K562 (cell line): ENCODE data around the gene PLXDC1. TPM values are rescaled to one million over a fixed set of nuclear protein-coding genes. Genes with fewer than 3 reads are reported as not detected.

ENCODE experiments used
- ARID1B ChIP-seq: fragments of 450-650 bp; IDR thresholded peaks from 2 replicates; pipeline ENCODE4 v1.6.1; 2016; ENCODE audit warnings: antibody characterized with exemption, mild to moderate bottlenecking, inconsistent platforms
- ARID3B ChIP-seq: fragments of 250-450 bp; sonication (Bioruptor Pico); IDR thresholded peaks from 2 replicates; pipeline ENCODE4 v1.4.0; 2020; ENCODE audit warnings: borderline replicate concordance
- ATF3 ChIP-seq, 2 experiments: fragments of 450-650 bp in 1 of 2; sonication (generic) in 1 of 2; formaldehyde crosslinking in 1 of 2; IDR thresholded peaks in 1 of 2; conservative IDR thresholded peaks in 1 of 2; 2 replicates each; pipeline versions ENCODE4 v1.6.1 to v1.8.1; 2016 to 2023; ENCODE audit warnings: mild to moderate bottlenecking in 2 of 2, moderate library complexity in 2 of 2, inconsistent platforms in 1 of 2, missing genetic modification reagents in 1 of 2
- CLOCK ChIP-seq: fragments of 250-450 bp; sonication (Bioruptor Pico); IDR thresholded peaks from 2 replicates; pipeline ENCODE4 v1.4.0; 2020; ENCODE audit warnings: mild to moderate bottlenecking, moderate library complexity, borderline replicate concordance
- DMBX1 ChIP-seq: fragments of 250-450 bp; sonication (Bioruptor Pico); IDR thresholded peaks from 2 replicates; pipeline ENCODE4 v1.8.0; 2022; ENCODE audit warnings: inconsistent platforms, mild to moderate bottlenecking, moderate library complexity, borderline replicate concordance
- MAFF ChIP-seq: IDR thresholded peaks from 2 replicates; pipeline ENCODE4 v1.6.1; 2012; ENCODE audit warnings: low read length, improper control_type of control experiment
- MTA3 ChIP-seq: fragments of 450-650 bp; formaldehyde crosslinking; IDR thresholded peaks from 2 replicates; pipeline ENCODE4 v1.6.1; 2017; ENCODE audit warnings: mild to moderate bottlenecking, borderline replicate concordance
- NCOR1 ChIP-seq: fragments of 450-650 bp; IDR thresholded peaks from 2 replicates; pipeline ENCODE4 v1.6.1; 2016; ENCODE audit warnings: mild to moderate bottlenecking, moderate library complexity
- NFIX ChIP-seq: fragments of 250-450 bp; sonication (Bioruptor Pico); IDR thresholded peaks from 2 replicates; pipeline ENCODE4 v1.4.0; 2020; ENCODE audit warnings: low read depth, mild to moderate bottlenecking, moderate library complexity
- PHB ChIP-seq: fragments of 250-450 bp; sonication (Bioruptor Pico); IDR thresholded peaks from 2 replicates; pipeline ENCODE4 v1.5.0; 2021
- PYGO2 ChIP-seq: fragments of 450-650 bp; IDR thresholded peaks from 2 replicates; pipeline ENCODE4 v1.6.1; 2016; ENCODE audit warnings: mild to moderate bottlenecking, missing genetic modification characterization, moderate library complexity, missing compliant biosample characterization
- RBM14 ChIP-seq: fragments of 200-400 bp; formaldehyde crosslinking; IDR thresholded peaks from 2 replicates; pipeline ENCODE4 v1.6.1; 2018; ENCODE audit warnings: low read depth, mild to moderate bottlenecking, low read length, moderate library complexity, borderline replicate concordance; ENCODE audit not compliant: insufficient read depth
- SNRNP70 ChIP-seq: fragments of 200-400 bp; formaldehyde crosslinking; optimal IDR thresholded peaks from 2 replicates; pipeline ENCODE3; 2017; ENCODE audit warnings: low read depth, low read length
- SRSF9 ChIP-seq: fragments of 200-400 bp; formaldehyde crosslinking; IDR thresholded peaks from 2 replicates; pipeline ENCODE4 v1.6.1; 2017; ENCODE audit warnings: low read depth, low read length, borderline replicate concordance
- THRAP3 ChIP-seq: fragments of 450-650 bp; IDR thresholded peaks from 2 replicates; pipeline ENCODE4 v1.6.1; 2016; ENCODE audit warnings: mild to moderate bottlenecking, inconsistent platforms, borderline replicate concordance
- U2AF1 ChIP-seq: fragments of 200-400 bp; formaldehyde crosslinking; optimal IDR thresholded peaks from 2 replicates; pipeline ENCODE3; 2017; ENCODE audit warnings: mild to moderate bottlenecking, low read depth, low read length, moderate library complexity
- XRCC5 ChIP-seq: fragments of 200-400 bp; formaldehyde crosslinking; IDR thresholded peaks from 2 replicates; pipeline ENCODE4 v1.6.1; 2017; ENCODE audit warnings: low read depth, mild to moderate bottlenecking, low read length
- ZNF217 ChIP-seq: sonication (generic); formaldehyde crosslinking; IDR thresholded peaks from 2 replicates; pipeline ENCODE4 v1.8.0; 2022; ENCODE audit warnings: mild to moderate bottlenecking, missing genetic modification reagents
- ZNF316 ChIP-seq: fragments of 450-650 bp; IDR thresholded peaks from 2 replicates; pipeline ENCODE4 v1.6.1; 2016
- ZNF592 ChIP-seq: fragments of 450-650 bp; IDR thresholded peaks from 2 replicates; pipeline ENCODE4 v1.6.1; 2017; ENCODE audit warnings: antibody characterized with exemption, mild to moderate bottlenecking
- polyA plus RNA-seq, 8 experiments: library from polyadenylated mRNA; depleted of rRNA in 4 of 8; stranded (reverse) in 5 of 8; unstranded in 3 of 8; fragments of >200 nt; fragmentation: Nextera tagmentation in 2 of 8; fragmentation: Illumina TruSeq in 1 of 8; extraction: Ambion mirVana in 2 of 8; extraction: Trizol in 1 of 8; gene quantifications; 2 replicates each; pipeline versions ENCODE4 v1.2.1 to v1.2.3, GENCODE V29; 2011 to 2014; ENCODE audit warnings: inconsistent platforms in 1 of 8, missing spikeins in 1 of 8
- total RNA-seq, 7 experiments: library from RNA; depleted of rRNA in 6 of 7; stranded (reverse); fragments of >200 nt in 6 of 7; fragmentation: Illumina TruSeq in 2 of 7; extraction: Trizol in 2 of 7; gene quantifications; 2 replicates each; pipeline versions ENCODE4 v1.2.1 to v1.2.3, GENCODE V29; 2011 to 2021; ENCODE audit warnings: low replicate concordance in 1 of 7

The PLXDC1 gene
- total and polyA plus RNA-seq, 9 of the 15 experiments (the other 6 are each of a cell fraction or from before 2014, with no cell fraction given): not detected

- no peak for TF ChIP-seq CLOCK (CRISPR knock-in tag)
- TF ChIP-seq PHB (CRISPR knock-in tag): no peak
- no peak for TF ChIP-seq SNRNP70
- TF ChIP-seq PYGO2: no peak
- no peak for TF ChIP-seq NCOR1
- TF ChIP-seq DMBX1 (CRISPR knock-in tag): no peak
- TF ChIP-seq MTA3: no peak
- TF ChIP-seq ZNF217 (CRISPR knock-in tag): no peak
- TF ChIP-seq RBM14: no peak
- TF ChIP-seq THRAP3: no peak
- no peak for TF ChIP-seq U2AF1
- TF ChIP-seq NFIX (CRISPR knock-in tag): no peak
- TF ChIP-seq ARID1B: 0 out of 2 replicates have a peak, but pooled peaks have one; percentile 16
- peak; percentile 95 for TF ChIP-seq MAFF
- TF ChIP-seq ZNF316: peak; percentile 99
- TF ChIP-seq ZNF592: no peak
- TF ChIP-seq ATF3 (IDR thresholded peaks at IDR 0.05): peak; percentile 46; the same call in 1 of the 2 replicates
- TF ChIP-seq ATF3 (CRISPR knock-in tag; conservative IDR thresholded peaks at IDR 0.05): no peak
- TF ChIP-seq XRCC5: no peak
- no peak for TF ChIP-seq SRSF9
- TF ChIP-seq ARID3B (CRISPR knock-in tag): no peak
These were observed 19.2 kb downstream of the PLXDC1 start (continued) for GRCh38 chr17:39132192-39132610.
